Suppressor macrophage treated with lipopolysaccharide for 1 hour (primary cell): ENCODE results near the gene MAL.

ENCODE experiments used
- DNase-seq, 3 donors: peaks; one replicate each; pipeline ENCODE4 v3.0.0-alpha.2; 2020 to 2022

MAL gene

GRCh38 chr2:95017071-95017501 lies 8.4 kb upstream of the MAL start:
- DNase-seq, result no peak

GRCh38 chr2:95017836-95018235 lies 7.7 kb upstream of the MAL start:
- no peak for DNase-seq

GRCh38 chr2:95018301-95018700 lies 7.2 kb upstream of the MAL start:
- DNase-seq, result no peak

- DNase-seq, result no peak
These were observed 6.5 kb upstream of the MAL start for GRCh38 chr2:95018861-95019550.

GRCh38 chr2:95019572-95019971 lies 5.9 kb upstream of the MAL start:
- no peak for DNase-seq

- DNase-seq, result no peak
These were observed 5.1 kb upstream of the MAL start for GRCh38 chr2:95020275-95021022.

GRCh38 chr2:95021023-95021416 lies 4.5 kb upstream of the MAL start:
- no peak for DNase-seq

- no peak for DNase-seq
These were observed 3.7 kb upstream of the MAL start for GRCh38 chr2:95021847-95022246.

- DNase-seq, result peak; percentile 73 to 84 (median 83)
These were observed 2.9 kb upstream of the MAL start for GRCh38 chr2:95022309-95023221.

GRCh38 chr2:95023222-95023597 lies 2.3 kb upstream of the MAL start:
- no peak for DNase-seq

GRCh38 chr2:95024371-95024770 lies 1.1 kb upstream of the MAL start:
- no peak for DNase-seq

- no peak for DNase-seq
These were observed 525 bp upstream of the MAL start for GRCh38 chr2:95024960-95025405.

- DNase-seq, result no peak
These were observed 1.2 kb downstream of the MAL start for GRCh38 chr2:95026471-95027368.

- DNase-seq, result no peak
These were observed 1.8 kb downstream of the MAL start for GRCh38 chr2:95027369-95027720.

GRCh38 chr2:95029898-95030341 lies 4.4 kb downstream of the MAL start:
- no peak for DNase-seq

GRCh38 chr2:95030496-95030895 lies 5.0 kb downstream of the MAL start:
- DNase-seq, result no peak

GRCh38 chr2:95031076-95031725 lies 5.7 kb downstream of the MAL start:
- no peak for DNase-seq

- no peak for DNase-seq
These were observed 6.2 kb downstream of the MAL start for GRCh38 chr2:95031726-95032116.

GRCh38 chr2:95032341-95032740 lies 6.8 kb downstream of the MAL start:
- no peak for DNase-seq

- no peak for DNase-seq
These were observed 7.5 kb downstream of the MAL start for GRCh38 chr2:95032868-95033603.

GRCh38 chr2:95034221-95034620 lies 8.7 kb downstream of the MAL start:
- DNase-seq, result no peak
